Measurements from ENCODE around the gene CPNE8.
"Not testable (repeated sequence)": the region's sequence is repeated elsewhere in the genome, so short reads cannot be mapped to it uniquely, and the experiment has no call there.

Gene CPNE8

DNA sequence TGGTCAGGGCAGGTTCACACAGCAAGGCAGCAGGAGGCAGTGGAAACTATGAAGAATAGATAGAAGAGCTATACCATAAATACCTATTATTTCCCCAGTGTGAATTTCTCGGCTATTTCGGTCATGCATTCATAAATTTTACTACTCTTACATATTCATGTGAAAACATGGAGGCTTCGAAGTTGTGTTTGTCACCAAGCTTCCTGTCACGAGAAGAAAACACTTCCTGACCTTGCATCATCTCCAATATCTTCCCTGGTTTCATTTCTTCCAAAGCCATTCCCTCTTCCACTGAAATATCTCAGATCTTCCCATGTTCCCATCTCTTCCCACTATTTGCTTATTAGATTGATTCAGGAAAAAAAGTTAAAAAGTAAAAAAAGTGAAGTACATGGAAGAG, 80.4 kb downstream of the CPNE8 start:
- DNase-seq (ENCODE audit: low read depth in 2 of 2) = no peak

DNA sequence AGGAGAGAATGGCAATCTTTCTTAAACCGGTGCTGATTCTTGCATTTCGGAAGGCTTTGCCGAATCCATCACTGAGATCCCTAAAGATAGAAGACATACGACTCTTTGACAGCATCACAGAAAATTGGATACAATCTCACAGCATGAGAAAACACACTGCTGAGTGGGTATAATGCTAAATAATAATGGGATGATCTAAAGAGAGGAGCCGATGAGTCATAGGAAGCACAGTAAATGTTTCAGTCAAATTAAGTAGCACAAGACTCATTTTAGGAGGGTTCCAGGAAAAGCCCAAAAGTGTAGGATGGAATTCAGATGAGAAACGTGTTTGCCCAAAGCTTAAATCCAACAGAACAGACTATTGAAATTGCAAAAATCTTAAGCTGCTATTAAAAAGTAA, 81.7 kb downstream of the CPNE8 start:
- DNase-seq (ENCODE audit: low read depth in 2 of 2) = no peak

DNA sequence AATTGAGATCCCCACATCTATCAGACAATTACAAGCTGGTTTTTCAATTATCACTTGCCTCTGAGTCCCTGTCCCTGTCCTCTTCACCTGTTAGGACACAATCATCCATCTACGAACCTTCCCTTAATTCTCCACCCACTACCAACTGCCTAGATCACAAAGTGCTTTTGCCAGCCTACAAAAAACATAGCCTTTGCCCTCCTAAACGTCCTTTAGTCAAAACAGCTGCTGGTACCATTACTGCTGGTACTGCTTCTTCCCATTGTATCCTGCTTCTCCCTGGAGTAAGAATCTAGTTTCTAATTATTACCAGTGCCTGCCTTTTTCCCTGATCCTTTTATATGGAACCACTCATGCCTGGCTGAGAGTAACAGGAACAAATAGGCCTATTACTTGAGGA, 82.1 kb downstream of the CPNE8 start:
- no peak for DNase-seq (ENCODE audit: low read depth in 2 of 2)

DNA sequence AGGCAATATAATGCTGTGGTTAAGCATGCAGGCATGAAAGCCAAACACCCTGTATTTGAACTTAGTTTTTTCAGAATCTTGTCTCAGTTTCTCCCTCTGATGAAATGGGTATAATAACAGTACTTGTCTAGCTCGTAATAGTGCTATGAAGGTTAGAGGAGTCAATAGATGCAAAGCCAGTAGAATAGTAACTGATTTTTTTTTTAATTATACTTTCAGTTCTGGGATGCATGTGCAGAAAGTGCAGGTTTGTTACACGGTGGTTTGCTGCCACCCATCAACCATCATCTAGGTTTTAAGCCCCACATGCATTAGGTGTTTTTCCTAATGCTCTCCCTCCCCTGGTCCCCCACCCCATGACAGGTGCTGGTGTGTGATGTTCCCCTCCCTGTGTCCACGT, 87.4 kb downstream of the CPNE8 start:
- no peak for DNase-seq (ENCODE audit: low read depth in 2 of 2)

DNA sequence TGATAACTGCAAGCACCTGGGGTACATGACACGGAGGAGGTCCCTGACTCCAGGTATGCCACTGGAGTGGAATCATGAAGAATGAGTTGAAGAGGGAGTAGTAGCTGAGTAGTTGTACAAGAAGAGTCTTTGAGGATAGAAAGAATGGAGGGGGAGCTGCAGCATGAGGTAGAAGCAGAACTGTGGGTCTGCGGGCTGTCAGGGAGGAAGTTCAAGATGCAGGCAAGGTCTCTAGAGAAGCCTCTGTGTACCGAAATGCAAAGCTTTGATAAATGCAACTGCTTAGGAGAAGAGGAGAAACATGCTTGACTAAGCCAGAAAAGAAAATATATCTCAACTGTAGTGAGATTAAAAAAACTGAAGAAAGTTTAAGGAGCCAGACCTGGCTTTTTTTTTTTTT, 91.5 kb downstream of the CPNE8 start:
- no peak for DNase-seq (ENCODE audit: low read depth in 2 of 2)

DNA sequence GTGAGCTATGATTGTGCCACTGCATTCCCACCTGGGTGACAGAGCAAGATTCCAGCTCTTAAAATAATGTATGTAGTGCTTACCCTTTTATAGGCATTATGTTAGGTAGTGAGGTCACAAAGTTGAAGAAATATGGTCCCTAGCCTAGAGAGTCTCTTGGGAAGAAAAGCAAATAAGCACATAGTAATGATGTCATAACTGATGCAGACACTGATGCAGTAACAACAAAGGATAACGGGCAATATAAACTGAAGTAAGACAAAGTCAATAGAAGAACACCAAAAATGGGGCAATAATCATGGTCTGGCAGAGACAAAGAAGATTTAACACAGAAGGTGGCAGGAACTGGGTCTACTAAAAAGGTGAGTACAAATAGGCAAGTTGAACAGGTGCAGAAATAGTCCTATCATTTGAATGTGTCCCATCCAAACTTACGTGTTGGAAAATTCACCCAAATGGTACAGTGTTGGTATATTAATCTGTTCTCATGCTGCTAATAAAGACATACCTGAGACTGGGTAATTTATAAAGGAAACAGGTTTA, 93.5 kb downstream of the CPNE8 start:
- no peak for DNase-seq (ENCODE audit: low read depth in 2 of 2)

DNA sequence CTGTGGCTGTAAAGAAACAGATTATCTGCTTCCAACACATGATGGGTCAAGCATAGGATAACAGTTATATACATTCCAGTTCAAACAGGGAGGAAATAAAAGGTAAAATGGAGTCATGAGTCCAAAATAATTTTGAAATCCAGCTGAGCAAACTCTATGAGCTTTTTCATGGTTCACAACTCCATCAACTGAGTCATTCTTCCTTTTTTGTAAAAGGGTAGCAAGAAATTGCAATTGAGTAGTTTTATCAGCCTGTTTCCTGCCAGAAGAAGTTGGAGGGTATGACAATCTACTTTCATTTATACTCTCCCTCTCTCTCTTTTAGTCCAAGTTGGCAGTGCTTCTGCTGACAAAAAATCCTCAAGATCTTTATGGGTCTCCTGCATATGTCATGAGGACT, 95.6 kb downstream of the CPNE8 start:
- no peak for DNase-seq (ENCODE audit: low read depth in 2 of 2)

DNA sequence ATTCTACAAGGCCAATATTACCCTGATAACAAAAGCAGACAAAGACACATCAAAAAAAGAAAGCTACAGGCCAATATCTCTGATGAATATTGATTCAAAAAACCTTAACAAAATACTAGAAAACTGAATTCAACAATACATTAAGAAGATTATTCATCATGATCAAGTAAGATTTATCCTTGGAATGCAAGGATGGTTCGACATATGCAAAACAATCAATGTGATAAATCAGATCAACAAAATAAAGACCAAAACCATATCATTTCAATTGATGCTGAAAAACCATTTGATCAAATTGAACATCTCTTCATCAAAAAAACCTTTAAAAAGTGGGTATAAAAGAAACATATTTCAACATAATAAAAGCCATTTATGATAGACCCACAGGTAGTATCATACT, 117.3 kb downstream of the CPNE8 start:
- no peak for DNase-seq (ENCODE audit: low read depth in 2 of 2)

DNA sequence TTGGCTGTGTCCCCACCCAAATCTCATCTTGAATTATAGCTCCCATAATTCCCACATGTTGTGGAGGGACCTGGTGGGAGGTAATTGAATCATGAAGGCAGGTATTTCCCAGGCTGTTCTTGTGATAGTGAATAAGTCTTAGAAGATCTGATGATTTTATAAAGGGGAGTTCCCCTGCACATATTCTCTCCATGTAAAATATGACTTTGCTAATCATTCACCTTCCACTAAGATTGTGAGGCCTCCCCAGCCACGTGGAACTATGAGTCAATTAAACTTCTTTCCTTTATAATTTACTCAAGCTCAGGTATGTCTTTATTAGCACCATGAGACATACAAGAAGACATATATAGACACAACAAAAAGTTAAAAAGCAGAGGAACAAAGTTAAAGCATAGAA, 120.0 kb downstream of the CPNE8 start:
- no peak for DNase-seq (ENCODE audit: low read depth in 2 of 2)

DNA sequence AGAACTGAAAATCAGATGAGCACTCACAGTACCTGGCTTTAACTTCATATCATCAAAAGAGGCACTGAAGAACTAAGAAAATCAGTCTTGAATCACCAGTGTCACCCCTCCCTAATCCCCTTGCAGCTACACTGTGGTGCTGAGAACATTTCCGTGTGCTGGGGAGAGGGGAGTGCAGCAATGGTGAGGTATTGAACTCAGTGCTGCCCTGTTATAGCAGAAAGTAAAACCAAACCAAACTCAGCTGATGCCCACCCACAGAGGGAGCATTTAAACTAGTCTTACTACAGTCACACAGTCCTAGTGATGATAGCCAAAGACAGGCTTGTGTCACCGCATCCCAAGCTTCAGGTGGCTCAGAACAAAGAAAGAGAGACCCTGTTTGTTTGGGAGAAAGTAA, 122.1 kb downstream of the CPNE8 start:
- DNase-seq (ENCODE audit: low read depth in 2 of 2) = no peak

DNA sequence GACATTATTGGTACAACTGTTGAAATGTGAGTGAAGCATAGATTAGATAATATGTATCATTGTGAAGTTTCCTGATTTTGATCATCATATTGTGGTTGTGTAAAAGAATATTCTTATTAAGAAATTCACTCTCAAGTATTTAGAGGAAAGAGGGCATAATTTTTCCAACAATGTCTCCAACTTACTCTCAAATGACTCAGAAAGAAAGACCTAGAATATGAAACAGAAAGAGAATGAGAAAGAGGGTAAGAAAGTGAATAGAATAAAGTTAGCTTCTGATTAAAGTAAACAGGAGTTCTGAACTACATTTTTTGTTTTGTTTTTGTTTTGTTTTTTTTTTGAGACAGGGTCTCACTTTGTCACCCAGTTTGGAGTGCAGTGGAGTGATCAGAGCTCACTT, 123.0 kb downstream of the CPNE8 start:
- DNase-seq (ENCODE audit: low read depth in 2 of 2) = no peak

DNA sequence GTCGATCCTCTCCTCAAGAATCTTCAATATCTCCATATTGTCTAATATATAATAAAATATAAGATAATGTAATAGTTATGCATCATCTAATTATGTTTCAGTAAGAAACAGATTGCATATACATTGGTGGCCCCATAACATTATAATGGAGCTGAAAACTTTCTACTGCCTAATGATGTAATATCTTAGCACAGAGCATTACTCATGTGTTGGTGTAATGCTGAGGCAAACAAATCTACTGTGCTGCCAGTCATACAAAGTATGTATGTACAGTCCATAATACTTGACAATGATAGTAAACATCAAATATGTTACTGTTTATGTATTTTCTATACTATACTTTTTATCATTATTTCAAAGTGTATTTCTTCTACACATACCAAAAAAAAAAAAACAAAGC, 128.7 kb downstream of the CPNE8 start:
- DNase-seq (ENCODE audit: low read depth in 2 of 2) = no peak

DNA sequence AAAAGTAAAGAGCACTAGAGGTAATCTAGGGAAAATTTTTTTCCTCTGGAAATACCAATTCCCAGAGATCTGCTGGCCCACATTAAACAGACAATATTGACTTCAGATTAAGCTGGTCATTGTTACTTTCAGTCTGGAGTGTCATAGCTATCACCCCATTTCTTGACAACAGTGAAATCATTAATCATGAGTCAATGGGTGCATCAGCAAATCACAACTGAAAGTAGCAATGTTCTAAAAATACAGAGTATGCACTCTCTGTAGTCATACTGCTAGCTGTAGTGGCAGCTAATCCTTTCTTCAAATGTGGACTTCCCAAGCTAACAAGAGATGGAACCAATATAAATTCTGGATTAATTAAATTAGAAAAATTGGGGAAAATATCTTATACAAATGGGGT, 129.9 kb downstream of the CPNE8 start:
- DNase-seq (ENCODE audit: low read depth in 2 of 2) = no peak

DNA sequence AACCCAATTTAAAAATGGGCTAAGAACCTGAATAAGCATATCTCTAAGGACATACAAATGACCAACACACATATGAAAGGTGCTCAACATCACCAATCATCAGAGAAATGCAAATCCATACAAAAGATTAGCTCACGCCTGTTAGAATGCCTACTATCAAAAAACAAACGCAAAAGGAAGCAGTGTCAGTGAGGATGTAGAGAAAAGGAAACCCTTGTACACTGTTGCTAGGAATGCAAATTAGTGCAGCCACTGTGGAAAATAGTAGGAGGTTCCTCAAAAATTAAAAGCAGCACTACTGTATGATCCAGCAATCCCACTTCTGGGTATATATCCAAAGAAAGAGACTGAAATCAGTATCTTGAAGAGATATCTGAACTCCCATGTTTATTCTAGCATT, 133.0 kb downstream of the CPNE8 start:
- DNase-seq (ENCODE audit: low read depth in 2 of 2) = no peak

DNA sequence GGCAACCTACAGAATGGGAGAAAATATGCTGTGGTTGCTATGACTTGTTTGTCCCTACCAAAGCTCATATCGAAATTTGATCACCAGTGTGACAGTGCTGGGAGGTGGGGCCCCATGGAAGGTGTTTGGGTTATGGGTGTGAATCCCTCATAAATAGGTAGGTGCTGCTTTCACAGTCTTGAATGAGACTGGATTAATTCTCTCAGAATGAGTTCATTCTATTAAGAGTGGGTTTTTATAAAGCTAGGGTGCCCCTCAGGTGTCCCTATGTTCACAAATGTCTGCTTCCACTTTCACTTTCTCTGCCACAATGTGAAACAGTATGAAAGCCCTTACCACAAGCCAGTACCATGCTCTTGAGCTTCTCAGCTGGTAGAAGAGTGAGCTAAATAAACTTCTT, 133.5 kb downstream of the CPNE8 start:
- no peak for DNase-seq (ENCODE audit: low read depth in 2 of 2)

DNA sequence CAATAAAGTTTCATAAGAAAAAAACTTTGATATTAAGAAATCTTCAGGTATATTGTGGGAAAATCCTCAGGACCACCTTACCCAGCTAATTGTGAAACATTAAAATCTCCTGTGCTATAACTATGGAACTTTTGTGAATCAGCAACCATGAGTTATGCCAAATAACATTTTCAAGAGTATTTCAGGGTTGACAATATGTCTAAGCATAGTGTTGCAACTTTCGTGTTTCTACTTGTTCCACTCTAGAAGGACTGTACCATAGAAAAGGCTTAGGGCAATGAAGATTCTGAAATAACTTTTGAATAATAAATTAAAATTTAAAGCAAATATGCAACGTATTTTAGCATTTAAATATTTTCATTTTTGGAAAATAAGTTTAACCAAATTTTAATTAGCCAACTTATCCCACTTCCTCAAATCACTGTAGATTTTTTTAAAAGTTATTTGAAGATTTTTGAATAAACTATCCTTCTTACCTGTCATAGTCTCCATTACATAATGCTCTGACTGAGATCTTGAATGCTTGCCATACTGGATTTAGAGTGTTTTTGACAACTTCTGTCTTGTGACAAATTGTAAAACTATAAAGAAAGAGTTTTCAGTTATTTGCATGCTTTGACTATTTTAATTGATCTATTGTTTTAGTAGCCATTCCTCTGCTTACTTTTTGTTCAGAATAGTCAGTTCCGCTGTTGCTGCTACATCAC, 143.6 kb downstream of the CPNE8 start:
- no peak for DNase-seq (ENCODE audit: low read depth in 2 of 2)

DNA sequence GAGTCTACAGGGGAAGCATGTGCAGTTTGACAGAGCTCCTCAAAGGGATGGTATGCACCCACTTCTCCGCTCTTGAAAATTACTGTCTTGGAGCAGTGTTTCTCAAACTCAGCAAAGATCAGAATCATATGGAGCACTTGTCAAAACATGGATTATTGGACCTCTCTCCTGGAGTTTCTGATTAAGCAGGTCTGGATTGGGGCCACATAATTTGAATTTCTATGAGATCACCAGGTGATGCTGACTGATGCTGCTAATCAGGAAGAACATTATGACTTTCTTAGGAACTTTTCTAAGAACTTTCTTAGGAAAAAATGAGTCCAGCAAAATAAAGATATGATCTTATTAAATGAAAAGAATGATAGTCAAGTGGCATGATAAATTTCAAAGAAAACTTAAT, 144.3 kb downstream of the CPNE8 start:
- DNase-seq (ENCODE audit: low read depth in 2 of 2) = no peak

DNA sequence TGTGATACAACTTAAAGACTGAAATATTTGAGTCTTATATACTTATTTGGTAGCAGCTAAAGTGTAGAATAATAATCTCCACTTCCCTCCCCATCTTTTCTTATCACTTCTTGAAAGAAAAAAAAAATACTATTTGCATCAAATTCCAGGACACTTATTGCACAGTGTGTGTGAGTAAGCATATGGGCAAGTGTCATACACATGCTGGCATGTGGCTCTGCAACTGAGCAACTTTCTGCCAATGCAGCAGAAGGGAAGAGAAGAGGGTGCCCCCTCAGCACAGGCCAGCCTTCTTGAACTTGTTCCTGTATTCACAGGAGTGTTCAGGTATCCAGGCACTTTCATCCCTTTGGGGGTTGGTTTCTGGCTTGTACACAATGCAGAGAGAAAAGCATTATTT, 145.8 kb downstream of the CPNE8 start:
- DNase-seq (ENCODE audit: low read depth in 2 of 2) = no peak

DNA sequence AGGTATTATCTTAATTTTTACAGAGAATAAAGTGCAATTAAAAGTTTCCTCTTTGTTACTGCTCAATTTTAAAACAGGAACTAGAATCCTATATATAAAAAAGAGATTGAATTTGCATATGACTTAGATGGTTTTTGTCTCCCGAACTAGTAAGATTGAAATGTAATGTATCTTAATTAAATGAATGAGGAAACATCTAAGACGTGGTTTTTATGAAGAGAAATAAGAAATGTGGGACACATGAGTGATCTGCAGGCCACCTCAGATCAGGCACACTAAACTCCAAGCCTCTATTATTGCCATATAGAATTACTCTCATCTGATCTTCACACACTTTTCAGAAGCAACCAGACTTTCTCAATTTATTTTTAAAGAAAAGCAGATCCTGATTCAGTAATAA, 158.6 kb downstream of the CPNE8 start:
- no peak for DNase-seq (ENCODE audit: low read depth in 2 of 2)

DNA sequence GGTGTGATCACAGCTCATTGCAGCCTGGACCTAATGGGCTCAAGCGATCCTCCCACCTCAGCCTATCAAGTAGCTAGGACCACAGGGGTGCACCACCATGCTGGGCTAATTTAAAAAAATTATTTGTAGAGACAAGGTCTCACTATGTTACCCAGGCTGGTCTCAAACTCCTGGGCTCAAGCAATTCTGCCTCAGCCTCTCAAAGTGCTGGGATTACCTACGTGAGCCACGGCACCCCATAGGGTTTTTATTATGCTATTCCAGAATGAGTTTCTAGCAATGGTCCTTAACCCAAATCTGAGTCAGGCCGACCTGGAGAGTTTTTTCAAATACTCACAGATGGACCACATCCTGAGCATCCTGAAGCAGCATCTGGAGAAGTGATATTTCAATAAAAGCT, 159.8 kb downstream of the CPNE8 start:
- DNase-seq (ENCODE audit: low read depth in 2 of 2) = no peak

DNA sequence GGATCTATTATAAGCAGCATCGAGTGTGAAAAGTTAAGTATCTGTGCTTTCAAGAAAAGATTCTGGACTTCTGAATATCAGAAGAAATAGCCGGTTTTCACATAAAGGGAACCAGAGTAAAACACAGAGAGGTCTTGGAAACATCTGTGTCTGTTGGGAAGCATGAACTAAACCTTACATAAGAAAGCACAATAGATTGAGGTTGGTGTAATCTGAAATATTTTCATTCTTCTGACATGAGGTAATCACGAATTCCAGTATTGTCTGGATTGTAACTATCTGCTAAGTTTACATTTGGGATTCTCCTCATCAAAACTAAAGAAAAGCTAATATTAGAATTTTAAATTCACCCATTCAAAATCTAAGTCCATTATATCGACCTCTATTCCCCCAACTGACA, 161.3 kb downstream of the CPNE8 start:
- no peak for DNase-seq (ENCODE audit: low read depth in 2 of 2)

DNA sequence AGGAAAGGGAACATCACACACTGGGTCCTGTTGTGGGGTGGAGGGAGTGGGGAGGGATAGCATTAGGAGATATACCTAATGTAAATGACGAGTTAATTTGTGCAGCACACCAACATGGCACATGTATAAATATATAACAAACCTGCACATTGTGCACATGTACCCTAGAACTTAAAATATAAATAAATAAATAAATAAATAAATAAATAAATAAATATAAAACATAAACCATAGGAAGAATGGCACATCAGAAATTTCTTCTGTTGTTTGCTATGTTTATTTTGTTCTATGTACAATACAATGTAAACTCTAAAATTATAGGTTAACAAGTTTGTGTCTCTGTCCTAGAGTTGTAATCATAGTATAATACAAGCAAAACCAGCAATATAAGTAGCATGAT, 162.9 kb downstream of the CPNE8 start:
- not testable (repeated sequence) for DNase-seq (ENCODE audit: low read depth in 2 of 2)

DNA sequence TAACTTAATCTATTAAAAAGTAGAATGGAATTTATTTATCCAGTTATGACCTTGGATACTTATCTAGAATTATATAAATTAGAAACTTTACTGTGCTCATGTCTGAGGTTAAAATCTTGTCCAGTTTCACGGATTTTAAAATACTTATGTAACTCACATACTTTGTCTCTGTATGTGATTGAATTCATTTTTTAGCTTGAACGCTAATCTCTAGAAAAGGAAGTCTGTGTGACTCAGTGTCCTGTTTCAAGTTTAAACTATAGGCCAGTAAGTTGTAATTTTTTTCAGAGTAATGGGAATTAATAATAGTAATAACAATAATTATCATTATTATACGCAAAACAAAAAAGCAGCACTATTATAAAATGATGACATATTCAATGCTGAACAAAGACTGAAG, 168.6 kb downstream of the CPNE8 start:
- no peak for DNase-seq (ENCODE audit: low read depth in 2 of 2)

DNA sequence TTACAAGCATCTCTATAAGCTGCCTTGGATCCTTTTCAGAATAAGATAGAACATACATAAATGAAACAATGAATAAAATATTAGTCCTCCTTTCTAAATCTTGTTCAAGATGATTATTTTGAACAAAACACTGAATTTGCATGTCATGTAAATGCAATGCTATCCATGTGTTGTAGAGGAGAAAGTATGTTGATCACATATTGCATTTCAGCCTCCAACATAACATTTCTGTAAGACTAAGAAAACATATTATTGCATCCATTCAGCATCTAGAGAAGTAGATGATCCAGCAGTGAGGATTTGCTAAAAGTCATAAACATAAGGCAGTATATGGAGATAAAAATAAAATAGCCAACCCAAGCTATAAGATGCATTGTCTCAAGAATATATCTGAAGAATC, 172.6 kb downstream of the CPNE8 start:
- no peak for DNase-seq (ENCODE audit: low read depth in 2 of 2)

Measured in activated CD8-positive, alpha-beta memory T cell treated with anti-CD3 and anti-CD28 coated beads for 4 hours (primary cell).